SKM-1 treated with dmso at 0.1 percent for 144 hours (cell line): ENCODE data around the gene LXN.
"Not testable (repeated sequence)": the region's sequence is repeated elsewhere in the genome, so short reads cannot be mapped to it uniquely, and the experiment has no call there.

Experiments used
- DNase-seq: peaks from one replicate; lab custom pipeline; 2025; ENCODE audit not compliant: unreplicated experiment; lab: John Stamatoyannopoulos, UW

Gene LXN, protein sequence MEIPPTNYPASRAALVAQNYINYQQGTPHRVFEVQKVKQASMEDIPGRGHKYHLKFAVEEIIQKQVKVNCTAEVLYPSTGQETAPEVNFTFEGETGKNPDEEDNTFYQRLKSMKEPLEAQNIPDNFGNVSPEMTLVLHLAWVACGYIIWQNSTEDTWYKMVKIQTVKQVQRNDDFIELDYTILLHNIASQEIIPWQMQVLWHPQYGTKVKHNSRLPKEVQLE

DNA sequence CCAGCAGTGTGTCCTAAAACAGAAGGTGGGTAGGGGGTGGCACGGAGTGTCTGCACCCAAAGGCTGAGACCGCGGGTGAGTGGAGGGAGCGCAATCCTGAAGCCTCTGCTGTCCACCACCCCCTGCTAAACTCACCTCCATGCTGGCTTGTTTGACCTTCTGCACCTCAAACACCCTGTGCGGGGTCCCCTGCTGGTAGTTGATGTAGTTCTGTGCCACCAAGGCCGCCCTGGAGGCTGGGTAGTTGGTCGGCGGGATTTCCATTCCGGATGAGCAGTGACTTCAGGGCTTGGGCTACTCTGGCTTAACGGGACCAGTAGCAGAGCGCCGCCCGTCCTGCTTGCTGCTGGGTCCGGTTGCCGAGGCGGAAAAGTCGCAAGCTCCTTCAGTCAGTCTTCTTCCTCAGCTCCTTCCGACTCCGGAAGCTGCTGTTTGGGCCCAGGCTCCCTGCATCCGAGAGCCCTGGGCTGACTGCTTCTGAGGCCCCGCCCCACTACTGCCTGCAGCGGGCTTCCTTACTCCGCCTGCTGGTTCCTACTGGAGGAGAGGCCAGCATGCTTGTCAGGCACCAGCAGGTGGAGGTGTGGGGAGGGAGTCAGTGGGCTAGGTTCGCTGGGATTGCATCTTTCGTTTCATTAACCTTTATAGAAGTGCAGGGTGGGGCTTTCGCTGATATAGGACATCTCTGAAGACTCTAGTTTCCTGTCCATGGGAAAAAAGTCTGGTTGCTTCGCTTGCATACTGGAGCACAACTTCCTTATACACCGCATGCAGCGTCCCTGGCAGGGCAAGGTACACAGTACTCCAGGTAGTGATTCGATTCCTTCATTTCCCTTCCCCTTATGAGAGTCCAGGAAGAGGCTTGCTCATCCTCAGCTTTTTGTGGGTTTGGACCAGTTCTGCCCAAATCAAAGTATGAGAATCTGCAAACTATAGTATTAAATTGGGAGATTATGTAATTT is at the start of gene LXN:
TSS of gene LXN (minus strand) at position 434 of the 962 bp plus-strand sequence. CDS start at position 264, 170 bp downstream.
- DNase-seq = no peak

DNA sequence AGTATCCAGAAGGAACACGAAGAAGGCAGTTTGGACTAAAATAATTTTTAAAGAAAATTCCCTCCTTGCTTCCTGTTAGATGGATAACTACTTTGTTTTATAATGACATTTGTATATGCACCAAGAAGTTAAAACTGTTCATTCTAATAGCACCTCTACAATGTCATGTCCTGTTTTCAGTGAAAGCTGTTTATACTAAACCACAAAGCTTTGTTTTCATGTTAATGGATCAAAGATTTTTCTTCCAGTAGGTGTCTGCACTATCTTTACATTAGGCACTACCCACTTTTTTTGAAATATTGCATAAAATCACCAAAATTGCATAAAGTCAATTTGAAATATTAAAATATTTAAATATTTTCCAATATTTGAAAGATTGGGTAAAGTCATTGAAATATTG is 49.7 kb upstream of the LXN start:
- DNase-seq = no peak

DNA sequence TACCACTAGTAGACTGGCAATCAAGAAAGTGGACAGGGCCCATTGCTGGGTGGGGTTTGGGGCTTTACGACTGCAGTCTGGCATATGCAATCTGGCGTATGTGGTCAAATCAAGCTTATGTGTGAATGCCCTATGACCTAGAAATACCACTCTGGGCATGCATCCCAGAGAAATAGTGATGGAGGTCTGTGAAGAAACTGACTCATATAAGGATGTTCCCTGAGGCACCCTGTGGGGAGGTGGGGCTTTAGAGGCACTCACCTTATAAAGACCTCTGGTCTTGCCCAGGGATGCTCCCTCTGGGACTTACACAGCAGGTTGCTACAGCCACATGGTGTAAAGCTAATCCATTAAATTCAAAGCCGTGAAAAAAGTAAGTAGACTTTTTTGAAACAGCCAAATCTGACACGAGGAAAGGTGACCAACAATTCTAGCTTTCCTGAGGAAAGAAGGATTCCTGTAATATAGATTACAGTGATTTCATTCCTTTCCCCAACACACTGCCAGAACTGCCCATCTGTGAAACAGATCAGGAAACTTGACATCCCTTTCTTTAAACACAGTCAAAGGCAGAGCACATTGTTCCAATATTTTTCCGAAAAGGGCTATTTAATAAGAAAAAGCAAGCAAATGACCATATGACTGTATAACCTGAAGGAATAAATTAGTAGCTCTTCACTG is 46.2 kb upstream of the LXN start:
- DNase-seq = no peak

DNA sequence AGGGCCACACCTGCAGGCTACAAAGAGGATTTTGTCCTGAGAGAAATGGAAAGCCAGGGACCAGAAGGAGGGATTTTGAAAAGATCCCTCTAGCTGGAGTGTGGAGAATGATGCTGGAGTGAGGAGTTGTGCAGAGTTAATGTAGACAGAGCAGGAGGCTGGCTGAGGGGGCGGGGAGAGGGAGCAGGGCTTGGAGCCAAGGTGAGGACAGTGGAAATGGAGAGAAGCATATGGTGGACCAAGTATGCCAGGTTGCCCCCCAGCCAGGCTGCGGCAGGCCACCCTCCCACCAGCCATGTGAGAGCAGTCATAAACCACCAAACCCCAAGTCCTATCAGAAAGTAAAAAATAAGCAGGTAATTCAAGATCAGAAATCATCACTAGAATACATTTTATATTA is 45.1 kb upstream of the LXN start:
- DNase-seq = no peak

DNA sequence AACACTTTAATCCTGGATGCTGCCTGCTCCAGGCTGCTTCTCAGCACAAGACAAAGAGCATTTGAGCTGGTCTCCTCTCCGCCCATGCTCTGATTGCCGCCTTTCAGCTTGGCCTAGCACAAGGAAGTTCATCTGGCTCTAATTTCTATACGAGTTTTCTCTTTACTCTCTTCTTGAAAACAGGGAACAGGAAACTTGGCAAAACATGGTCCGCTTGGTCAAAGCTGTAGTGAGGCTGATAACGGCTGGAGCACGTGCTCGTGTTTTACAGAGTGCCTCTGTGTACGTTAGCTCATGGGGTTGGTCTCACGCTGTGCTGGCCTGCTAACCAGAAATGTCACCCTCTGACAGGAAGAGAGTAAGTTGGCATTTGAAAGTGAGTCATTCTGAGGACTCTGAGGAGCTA is 40.6 kb upstream of the LXN start:
- DNase-seq = no peak

DNA sequence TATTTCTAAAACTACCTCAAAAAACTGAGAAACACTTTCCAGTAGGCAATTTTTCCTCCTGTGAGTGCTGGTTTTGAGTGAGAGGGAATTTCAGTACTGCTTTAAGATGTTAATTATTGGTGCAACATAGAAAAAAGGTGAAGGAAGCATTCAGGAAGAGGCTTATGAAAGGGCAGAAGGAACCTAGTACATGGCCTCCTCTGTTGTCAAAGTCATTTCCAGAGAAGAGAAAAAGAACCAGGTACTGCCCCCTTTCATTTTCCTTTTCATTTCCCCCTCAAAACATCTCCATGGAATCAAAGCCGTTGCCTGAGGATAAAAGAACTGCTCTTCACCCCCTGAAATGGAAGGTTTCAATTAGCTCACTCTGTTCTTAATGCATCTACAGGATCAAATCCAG is 40.0 kb upstream of the LXN start:
- DNase-seq = no peak

DNA sequence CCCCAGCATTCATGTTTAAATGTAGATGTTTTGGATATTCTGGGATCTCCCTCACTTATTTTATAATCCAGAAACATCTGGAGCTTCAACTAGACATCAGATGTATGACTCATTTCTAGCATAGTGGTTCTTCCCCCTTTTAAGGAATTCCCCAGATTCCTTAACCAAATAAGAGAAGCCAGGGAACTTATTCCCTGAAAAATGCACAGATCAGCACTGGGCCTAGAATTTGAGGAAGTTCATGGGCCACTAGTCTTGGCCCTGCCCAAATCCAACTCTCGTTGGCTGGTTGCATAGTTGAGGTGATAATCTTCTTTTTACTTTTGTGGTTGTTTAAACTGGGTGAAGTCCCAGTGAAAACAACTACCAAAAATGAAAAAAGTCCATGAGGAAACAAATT is 39.4 kb upstream of the LXN start:
- DNase-seq = no peak

DNA sequence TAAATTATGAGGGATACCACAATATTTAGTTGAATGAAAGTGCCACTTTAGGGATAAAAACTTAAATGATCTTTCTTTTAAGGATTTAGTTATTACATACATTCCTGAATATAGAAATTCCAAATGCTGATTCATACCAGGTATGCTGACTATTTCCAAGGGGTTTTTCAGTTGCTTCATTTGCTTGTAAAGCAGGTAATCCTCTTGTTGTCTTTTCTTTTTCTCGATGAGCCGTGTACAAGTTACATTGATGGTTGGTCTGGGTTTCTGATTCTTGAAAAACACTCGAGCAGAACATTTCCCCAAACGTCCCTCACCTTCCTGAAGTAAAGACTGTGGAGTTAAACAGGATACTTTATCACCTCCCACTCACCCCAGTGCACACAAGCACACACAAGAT is 38.2 kb upstream of the LXN start:
- DNase-seq = no peak

DNA sequence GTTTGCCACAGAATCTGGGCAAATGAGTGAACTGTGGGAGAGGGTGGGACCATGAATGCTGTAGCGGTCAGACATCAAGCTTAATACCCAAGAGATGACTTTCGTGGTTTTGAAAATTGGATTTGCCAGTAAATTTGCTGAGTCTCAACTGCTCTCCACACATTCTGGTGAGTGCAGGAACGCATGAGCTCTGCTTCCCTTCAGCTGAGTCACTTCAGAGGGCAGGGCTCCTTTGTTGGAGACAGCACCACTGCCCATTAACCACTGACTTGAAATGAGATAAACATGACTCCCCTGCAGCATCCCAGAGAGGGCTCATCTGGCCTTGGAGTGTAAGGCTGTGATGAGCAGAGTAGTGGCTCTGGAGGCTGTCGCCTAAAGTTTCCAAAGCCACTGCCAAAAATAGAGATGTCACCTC is 37.2 kb upstream of the LXN start:
- no peak for DNase-seq

DNA sequence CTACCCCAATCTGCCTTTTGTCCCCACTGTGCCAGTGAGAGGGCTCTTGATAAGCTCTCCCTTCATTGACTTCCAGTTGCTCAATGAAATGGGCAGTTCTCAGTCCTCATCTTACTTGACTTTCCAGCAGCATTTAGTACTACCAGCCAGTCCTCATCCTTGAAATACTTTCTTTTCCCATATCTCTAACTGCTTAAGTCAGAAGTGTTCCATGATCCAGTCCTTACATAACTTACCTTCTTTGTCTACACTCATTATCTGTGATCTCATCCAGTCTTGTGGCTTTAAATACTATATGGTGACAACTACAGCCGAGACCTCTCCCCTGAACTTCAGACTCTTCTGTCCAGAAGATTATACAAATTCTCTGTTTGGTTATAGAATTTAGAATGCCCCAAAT is 31.1 kb upstream of the LXN start:
- DNase-seq = no peak

DNA sequence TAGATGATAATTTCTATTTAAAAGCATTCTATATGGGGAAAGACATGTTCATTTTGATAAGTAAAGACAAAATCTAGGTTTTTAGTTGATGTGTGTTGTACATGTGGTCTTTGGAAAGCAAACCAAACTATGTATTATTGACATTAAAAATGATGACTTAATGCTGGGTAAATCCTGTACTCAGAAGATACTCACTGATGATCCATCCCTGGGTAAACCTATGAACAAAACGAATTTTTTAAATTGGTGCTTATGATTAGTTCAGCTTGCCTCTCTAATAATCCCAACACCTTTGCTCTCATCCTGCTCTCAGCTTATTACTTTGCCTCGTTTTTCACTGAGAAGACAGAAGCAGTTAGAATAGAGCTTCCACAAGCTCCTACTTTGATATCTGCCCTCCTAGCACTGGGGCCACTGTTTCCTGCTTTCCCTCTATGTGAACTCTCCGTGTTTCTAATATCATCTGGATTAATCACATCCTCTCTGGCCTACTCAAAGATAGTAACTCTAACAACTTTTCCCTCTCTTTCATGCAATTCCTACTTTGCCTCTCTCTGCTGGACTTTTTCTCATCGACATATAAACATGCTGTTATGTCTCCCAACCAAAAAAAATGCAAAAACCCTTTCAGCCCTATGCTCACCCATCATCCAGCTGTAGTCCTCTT is 30.5 kb upstream of the LXN start:
- no peak for DNase-seq

DNA sequence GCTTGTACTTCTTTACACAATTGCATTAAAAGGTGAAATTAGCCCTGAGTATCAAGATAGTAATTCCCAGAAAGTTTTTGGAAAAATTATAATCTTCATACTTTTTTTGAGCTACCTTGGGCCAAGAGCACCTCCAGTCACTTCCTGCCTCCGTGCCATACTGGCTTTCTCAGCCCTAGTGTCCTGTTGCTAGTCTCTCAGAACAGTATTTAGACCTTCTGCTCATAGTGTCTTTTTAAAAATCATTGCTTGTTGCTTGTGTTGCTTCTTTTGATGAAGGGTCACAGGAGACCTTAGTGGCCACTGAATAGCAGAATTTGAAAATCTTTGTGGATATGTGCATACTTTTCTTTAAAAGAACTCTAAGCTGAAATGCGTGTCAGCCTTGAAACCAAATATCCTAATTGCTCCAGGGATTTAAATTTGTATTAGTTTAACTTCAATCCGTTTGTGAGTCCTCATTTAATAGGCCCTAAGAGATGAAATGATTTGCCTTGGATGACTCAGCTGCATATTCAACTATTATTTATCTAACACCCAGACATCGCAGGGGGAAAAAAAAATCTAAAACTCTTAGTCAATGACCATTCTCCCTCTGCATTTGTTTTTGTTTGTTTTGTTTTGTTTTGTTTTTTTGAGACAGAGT is 29.1 kb upstream of the LXN start:
- no peak for DNase-seq

DNA sequence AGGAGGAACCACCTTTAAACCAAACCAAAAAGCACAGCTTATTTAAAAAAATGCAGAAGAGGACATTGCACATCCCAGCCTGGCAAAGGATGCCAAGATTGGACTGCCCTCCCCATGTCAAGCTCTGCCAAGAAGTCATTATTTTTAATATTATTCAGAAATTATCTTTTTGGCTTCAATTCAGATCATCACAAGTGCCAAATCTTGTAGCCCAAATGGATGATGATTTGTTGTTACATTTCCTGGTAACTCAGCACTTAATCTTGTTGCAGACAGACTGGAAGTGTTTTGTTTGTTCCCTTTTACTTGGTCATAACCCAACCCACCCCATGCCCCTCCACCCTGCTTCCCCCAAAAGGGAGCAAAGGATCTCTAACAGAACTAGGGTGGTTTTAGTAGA is 28.1 kb upstream of the LXN start:
- DNase-seq = no peak

DNA sequence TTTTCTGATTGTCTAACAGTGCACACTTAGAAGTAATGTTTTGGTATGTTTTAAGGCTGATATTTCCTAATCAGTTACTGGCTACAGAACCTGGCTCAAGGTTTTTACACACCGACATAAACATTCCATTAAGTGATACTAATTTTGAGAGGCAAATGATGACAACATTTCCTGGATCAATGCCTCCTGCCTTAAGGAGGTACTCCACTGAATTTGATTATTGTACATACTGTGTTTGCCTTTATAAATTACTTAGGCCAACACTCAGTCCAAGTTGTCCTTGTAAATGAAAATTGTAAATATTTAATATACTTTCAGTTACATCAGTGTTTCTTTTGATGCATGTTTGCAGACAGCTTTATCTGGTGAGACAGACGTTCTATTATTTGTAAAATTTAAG is 24.2 kb upstream of the LXN start:
- no peak for DNase-seq

DNA sequence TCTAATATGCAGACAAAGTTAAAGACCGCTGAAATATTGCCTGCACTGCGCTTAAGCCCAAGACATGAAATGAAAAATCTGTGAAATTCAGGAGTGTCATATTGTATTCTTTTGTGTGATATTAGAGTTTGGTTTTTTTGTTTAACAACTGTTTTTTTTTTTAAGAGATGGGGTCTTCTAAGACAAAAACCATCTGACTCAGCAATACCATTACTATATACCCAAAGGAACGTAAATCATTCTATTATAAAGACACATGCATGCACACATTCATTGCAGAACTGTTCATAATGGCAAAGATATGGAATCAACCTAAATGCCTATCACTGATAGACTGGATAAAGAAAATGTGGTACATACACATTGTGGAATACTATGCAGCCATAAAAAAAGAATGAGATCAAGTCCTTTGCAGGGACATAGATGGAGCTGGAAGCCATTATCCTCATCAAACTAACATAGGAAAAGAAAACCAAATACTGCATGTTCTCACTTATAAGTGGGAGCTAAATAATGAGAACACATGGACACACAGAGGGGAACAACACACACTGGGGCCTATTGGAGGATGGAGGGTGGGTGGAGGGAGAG is 21.5 kb upstream of the LXN start:
- DNase-seq = not testable (repeated sequence)

DNA sequence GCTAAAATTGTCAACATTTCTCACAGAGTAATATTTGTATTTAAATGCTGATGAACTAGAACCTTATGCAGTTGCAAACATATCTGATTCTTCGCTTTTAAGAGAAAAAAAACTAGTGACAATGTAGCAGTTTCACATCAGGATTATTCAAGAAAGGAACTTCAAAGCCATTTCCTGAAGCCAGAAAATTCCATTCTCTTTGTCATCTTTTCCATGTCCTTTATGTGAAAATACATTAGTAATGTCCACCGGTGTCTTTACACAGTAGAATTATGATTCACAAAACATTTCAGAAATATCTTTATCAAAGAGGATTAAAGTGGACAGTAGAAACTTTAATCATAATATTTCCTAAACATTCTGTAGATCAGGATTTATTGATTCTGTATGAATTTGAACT is 12.7 kb upstream of the LXN start:
- no peak for DNase-seq

DNA sequence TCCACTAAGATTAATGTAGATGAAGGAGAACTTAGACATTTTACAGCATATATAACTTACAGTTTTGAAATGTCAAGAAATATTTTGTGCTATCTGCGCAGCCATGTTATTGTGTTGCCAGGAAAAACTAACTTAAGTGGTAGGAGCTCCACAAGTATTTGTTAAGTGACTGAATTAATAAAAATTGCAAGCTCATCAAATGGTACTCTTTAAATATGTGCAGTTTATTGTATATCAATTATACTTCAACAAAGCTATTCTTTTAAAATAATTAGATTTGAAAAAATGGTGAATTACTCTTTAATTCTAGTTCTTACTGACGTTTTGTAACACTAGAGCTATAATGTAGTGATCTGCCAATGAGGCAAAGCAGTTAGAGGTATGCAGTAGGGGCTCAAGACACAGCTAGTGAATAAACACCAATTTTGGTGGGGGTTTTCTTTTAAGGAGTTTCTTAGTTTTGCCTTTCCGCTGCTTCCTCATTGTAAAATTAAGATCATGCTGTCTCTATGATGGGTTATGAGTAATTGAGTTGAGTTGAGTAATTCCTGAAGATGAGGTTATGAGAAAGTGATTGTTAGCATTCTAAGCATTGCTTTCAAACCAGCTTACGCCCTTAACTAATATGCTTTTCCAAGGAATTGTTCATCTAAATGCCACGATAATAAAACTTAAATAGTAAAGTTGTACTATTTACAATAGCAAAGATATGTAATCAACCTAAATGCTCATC is 10.9 kb upstream of the LXN start:
- DNase-seq = no peak

DNA sequence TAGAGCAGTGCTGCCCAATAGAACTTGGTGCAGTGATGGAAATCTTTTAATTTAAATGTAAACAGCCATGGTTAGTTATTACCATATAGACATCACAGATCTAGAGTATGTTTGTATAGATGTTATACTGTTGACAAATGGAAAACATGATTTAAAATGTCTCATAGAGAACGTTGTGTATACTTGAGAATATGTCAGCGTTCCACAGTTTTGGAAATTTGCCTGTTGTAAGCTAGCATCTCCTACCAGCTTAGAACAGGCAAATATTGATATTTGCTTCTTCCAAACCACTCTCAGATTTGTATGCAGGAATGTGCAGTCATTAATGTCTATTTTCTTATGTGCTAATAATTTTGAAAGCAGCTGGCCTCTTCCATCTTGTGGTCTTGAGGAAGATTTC is 8.4 kb upstream of the LXN start:
- no peak for DNase-seq

DNA sequence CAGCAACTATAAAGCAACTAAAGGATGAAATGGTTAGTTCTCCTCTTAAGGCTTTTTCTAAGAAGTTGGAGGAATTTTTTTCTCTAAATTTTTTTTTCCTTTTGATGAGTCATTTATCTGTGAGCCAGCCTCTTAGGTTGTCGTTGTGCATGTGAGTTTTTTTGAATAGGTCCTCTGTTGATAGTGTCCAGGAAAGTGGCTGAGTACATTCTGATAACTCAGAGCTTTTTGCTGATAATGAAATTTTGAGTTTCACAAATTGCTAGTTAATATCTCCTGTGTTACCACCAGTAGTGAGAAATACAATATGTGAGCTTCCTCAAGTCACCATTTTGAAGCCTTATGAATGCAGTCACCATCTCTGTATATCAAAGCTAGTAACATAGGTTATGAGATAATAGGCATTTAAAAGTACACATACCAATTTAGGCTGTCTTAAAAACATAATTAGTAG is 7.1 kb upstream of the LXN start:
- no peak for DNase-seq

DNA sequence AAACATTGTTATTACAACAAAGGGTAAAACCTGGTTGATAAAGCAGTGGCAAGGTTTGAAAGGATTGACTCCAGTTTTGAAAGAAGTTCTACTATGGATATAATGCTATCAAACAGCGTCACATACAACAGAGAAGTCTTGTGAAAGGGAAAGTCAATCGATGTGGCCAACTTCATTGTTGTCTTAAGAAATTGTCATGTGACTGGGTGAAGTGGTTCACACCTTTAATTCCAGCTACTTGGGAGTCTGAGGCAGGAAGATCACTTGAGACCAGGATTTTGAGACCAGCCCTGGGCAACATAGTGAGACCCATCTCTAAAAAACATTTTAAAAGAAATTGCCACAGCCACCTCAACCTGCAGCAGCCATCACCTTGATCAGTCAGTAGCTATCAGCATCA is 6.2 kb upstream of the LXN start:
- no peak for DNase-seq
